Breast epithelium (tissue), 3 donors: ENCODE data around the gene RBFOX1.

Experiments used
- CTCF ChIP-seq, 3 donors: fragments of 450-650 bp; IDR thresholded peaks; one replicate each; pipeline ENCODE4 v1.5.1; 2016 to 2017; ENCODE audit warnings: antibody characterized with exemption in 3 of 3, mild to moderate bottlenecking in 3 of 3, moderate library complexity in 3 of 3
- POLR2A ChIP-seq: fragments of 450-650 bp; IDR thresholded peaks from one replicate; pipeline ENCODE4 v1.6.1; 2016; ENCODE audit warnings: antibody characterized with exemption, mild to moderate bottlenecking, moderate library complexity
- POLR2AphosphoS5 ChIP-seq, 3 donors: sonication (generic); formaldehyde crosslinking; IDR thresholded peaks; one replicate each; pipeline ENCODE4 v1.6.1; 2017; ENCODE audit warnings: antibody characterized with exemption in 3 of 3

- TF ChIP-seq CTCF (IDR thresholded peaks at IDR 0.05): no peak
- TF ChIP-seq POLR2AphosphoS5 (IDR thresholded peaks at IDR 0.05): no peak
- no peak for TF ChIP-seq POLR2A
These were observed 59.6 kb downstream of the RBFOX1 start for GRCh38 chr16:7392206-7392605.
